NCI-H526 treated with DMSO at 0.1 percent for 48 hours (cell line): ENCODE results near the gene LGALS13.
A peak's percentile ranks its signal among the peaks of the same experiment; 100 is the strongest.

Experiments
- DNase-seq: peaks from one replicate; lab custom pipeline; 2025; lab: John Stamatoyannopoulos, UW

LGALS13 gene

GRCh38 chr19:39602224-39602623 lies at the start of gene LGALS13:
Gene LGALS13, plus strand, starts transcription at chr19:39602524. Its CDS starts 45 bp downstream, at chr19:39602569.
- peak; percentile 12 for DNase-seq

GRCh38 chr19:39553082-39553652 lies 49.2 kb upstream of the LGALS13 start:
- peak; percentile 44 for DNase-seq

DNA sequence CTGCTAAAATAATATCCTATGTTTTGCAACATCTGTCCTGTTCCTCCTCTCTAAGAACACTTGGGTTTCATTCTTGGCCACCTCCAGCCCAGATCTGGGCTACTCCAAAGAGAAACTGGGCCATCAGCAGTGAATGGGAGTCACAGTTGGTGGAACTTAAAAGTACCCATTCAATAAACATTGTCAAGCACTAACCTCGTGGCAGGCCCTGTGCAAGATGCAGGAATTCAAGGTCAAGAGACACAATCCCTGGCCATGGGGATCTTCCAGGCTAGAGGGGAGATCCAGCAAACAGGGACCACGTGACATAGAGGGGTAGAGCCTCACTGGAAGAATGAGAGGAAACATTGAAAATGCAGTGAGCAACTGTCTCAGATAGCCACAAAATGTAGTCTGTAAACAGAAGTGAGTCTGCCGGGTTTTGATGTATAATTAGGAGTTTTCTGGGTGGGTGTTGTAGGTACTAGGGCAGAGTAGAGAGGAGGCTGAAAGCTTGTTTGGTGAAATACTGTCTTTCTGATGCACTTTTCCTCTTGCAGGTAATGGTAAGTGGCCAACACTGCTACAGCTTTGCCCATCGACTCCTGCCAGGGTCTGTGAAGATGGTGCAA lies 47.5 kb upstream of the LGALS13 start:
- no peak for DNase-seq

- DNase-seq, result no peak
These were observed 46.4 kb upstream of the LGALS13 start for GRCh38 chr19:39555883-39556282.

DNA sequence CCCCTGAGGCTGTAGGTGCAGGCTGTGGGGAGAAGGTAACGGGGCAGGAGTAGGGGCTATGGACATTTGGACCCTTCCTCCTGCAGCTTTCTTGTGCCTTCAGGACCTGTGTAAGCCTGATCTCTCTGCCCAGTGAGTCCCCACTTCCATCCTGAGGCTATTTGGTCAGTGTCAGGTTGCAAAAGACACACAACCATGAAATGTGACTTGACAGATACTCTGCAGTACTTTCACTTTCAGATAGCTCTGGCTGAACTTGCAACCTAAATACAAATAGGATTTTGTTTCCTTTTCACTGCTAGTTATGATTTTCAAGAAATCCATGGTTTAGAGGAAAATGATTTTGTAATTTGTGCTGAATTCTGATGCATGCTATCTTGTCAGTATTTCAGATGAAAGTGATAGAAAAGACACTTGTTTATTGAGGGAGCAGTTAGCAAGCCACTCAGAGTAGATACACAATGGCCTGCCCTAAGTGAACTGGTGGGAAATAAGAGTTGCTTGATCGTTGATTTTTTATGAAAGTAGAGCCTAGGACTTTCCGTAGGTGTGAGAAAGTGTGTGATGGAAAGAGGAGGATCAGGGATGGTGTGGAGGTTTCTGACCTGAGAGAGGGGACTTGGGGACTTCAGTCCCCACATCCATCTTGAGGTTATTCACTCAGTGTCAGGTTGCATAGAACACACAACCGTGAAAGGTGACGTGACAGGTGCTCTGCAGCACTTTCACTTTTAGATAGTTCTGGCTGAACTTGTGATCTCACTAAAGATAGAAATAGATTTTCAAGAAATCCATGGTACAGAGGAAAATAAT lies 44.3 kb upstream of the LGALS13 start:
- peak; percentile 76 for DNase-seq

- DNase-seq, result no peak
These were observed 43.7 kb upstream of the LGALS13 start for GRCh38 chr19:39558624-39559117.

DNA sequence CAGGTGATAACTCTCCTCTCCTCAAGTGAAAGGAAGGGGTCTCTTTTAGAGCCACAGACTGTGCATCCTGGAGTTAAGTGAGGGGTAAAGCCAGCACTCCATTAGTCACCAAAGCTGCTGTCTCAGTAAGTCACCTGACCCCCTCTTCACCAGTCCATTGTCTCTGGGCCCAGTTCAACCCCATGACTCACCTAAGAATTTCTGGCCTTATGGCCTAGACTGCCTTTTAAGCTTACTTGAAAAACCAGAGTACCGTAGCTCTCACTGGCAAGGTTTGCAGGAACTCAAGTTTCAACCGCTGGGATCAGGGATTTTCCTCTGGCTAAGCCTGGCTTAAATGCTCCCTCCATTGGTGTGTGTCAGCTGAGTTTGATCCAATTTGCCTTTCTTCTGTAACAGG lies 38.9 kb upstream of the LGALS13 start:
- DNase-seq, result no peak

- DNase-seq, result no peak
These were observed 36.3 kb upstream of the LGALS13 start for GRCh38 chr19:39566064-39566463.

DNA sequence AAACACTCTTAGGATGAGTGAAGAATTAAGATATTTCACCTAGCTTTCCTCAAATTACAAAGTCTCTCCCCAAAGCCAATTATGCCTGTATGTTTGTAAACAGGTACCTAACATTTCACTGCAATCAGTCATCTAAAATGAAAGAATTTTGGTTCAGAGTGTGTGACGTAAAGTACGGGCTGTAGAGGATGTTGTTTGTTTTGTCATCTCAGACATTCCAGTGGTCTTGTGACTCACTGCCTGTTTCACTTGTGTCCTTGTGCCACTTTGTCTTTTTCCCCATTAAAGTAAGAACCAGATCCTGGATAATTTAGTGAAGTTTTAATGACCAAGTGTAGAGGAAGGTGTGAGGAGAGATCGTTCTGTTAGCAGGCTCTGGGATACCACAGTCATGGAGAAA lies 33.7 kb upstream of the LGALS13 start:
- no peak for DNase-seq

GRCh38 chr19:39582442-39582841 lies 19.9 kb upstream of the LGALS13 start:
- DNase-seq, result no peak

- peak; percentile 32 for DNase-seq
These were observed 19.3 kb upstream of the LGALS13 start for GRCh38 chr19:39582891-39583625.

DNA sequence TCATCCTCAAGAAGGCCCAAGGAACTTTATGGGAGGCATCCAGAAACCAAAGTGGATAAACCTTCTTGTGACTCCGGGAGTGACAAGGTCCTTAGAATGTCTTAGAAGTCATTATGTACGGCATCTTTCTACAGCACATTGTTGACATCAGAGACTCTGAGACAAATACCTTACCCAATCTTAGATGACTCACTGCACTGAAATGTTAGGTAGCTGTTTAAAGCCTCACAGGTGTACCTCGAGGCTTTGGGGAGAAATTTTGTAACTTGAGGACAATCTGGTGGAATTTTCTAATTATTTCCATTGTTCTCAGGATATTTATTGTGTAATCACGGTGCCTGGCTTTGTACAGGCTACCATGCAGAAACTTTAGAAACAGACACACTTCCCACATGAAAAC lies 14.8 kb upstream of the LGALS13 start:
- no peak for DNase-seq

- no peak for DNase-seq
These were observed 14.3 kb upstream of the LGALS13 start for GRCh38 chr19:39588066-39588465.

DNA sequence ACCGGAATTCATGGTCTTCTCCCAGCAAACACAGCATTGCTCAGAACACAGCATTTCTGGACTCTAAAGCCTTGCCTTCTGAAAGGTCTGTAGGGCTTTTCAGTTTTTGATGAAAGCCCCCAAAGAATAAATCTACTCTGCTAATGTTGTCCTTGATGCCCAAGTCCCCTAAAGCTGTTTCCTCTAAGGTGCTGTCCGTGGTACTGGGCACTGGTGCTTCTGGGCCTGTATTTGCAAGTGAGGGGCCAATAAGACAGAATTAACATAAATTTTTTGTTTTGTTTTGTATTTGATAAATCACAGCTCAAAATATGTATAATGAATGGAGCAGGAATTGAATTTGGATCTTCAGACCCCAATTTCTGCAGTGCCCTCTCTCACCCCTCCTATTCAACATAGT lies 12.1 kb upstream of the LGALS13 start:
- no peak for DNase-seq

DNA sequence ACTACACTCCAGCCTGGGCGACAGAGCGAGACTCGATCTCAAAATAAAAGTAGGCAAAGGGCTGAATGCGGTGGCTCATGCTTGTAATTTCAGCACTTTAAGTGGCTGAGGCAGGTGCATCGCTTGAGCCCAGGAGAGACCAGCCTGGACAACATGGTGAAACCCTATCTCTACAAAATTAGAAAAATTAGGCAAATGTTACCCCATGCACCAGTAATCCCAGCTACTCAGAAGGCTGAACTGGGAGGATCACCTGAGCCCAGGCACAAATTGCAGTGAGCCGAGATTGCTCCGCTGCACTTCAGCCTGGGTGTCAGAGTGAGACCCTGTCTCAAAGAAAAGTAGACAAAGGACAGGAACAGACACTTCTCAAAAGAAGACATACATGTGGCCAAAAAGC lies 9.9 kb upstream of the LGALS13 start:
- DNase-seq, result peak; percentile 27

GRCh38 chr19:39595950-39596349 lies 6.4 kb upstream of the LGALS13 start:
- DNase-seq, result no peak

GRCh38 chr19:39596911-39597310 lies 5.4 kb upstream of the LGALS13 start:
- no peak for DNase-seq

GRCh38 chr19:39599116-39599515 lies 3.2 kb upstream of the LGALS13 start:
- no peak for DNase-seq

DNA sequence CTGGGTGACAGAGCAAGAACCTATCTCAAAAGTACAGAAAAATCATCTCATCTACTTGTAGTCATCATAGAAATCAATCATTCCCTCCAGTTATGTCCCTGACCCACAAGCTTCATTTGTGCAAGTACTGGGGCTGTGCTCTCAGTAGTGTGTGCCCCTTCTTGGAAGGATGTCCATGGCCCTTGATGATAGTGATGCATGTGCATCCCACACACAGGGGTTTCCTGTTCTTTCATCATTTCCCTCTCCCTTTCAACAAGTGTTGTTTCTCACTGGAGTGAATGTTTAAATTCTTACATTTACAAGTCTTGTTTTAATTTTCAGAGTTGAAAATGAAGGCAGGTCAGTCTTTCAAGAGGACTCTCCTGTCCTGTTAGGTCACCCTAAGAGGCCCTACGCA lies 1.5 kb downstream of the LGALS13 start:
- no peak for DNase-seq

- DNase-seq, result no peak
These were observed 4.7 kb downstream of the LGALS13 start for GRCh38 chr19:39607021-39607420.

GRCh38 chr19:39607561-39607960 lies 5.2 kb downstream of the LGALS13 start:
- DNase-seq, result no peak

DNA sequence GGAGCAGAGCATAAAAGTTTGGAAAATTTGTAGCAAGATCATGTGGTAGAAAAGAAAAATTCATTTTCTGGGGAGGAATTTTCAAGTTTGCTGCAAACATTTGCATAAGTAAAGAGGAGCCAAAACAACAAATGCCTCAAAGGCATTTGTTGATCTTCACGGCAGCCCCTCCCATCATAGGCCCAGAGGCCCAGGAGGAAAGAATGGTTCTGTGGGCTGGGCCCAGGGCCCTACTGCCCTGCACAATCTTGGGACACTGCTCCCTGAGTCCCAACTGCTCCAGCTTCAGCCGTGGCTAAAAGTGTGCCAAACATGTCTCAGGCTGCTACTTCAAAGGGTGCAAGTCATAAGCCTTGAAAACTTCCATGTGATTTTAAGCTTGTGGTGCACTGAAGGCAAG lies 11.3 kb downstream of the LGALS13 start:
- DNase-seq, result no peak
